HG02642 (cell line): ENCODE results near the gene TRAP1.
"Not testable (repeated sequence)": the region's sequence is repeated elsewhere in the genome, so short reads cannot be mapped to it uniquely, and the experiment has no call there.

Experiments
- ATAC-seq: cut with Tn5 transposase; IDR thresholded peaks from one replicate; pipeline ENCODE4 v1.9.1; 2021; ENCODE audit warnings: mild to moderate bottlenecking; ENCODE audit not compliant: unreplicated experiment, poor library complexity

Gene TRAP1

DNA sequence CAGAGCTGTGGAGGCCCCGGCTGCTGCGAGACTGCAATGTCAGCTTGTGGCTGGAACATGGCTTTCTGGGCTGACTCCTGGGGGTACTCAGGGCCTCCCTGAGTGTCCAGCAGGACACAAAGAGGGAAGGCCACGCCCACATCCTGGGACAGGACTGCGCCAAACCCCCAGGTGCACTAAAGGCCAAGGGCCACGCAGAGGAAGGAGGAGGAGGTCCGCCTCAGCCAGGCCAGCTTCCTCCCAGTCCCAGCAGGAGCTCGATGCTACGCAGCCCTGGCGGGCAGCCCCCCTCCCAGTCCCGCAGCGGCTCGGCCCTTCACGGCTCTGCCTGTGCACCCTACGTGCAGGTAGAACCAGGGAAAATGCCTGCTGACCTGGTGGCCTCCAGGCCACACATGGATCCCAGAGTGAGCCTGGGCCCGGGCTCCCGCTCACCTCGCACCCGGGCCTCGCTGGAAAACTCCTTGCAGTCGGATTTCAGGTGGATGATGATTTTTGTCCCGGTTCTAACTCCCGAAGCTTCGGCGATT, 41.7 kb downstream of the TRAP1 start:
- no peak for ATAC-seq

DNA sequence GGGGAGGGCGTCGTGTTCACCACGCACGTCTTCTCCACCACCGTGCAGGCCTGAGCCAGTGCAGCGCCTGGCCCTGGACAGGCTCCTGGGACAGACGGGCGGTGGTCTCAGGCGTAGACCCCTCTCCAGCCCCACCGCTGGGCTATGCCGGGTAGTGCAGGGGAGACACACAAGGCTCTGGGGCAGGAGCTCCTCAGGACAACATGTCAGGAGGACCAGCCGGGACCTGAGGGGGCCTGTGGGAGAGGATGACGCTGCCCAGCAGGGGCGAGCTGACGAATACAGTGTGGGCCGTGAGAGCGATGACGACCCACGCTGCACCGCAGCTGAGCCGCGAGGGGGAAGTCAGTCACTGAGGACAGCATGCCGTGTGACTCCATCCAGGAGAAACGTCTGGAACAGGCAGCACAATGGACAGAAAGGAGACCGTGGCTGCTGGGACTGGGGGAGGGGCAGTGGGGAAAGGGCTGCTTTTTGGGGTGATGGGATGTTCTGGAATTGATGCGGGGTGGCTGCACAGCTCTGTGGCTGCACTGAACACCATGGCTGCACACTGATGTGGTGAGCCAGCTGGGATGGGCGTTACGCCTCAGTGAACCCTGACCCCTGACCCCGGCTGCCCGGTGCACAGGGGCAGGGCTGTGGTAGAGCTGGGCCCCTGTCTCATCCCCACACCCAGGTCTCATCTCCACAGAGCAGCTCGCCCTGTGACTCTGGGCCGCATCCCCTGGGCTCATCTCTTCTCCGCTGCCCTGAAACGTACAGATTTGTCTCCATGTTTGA, 42.6 kb downstream of the TRAP1 start:
- no peak for ATAC-seq

DNA sequence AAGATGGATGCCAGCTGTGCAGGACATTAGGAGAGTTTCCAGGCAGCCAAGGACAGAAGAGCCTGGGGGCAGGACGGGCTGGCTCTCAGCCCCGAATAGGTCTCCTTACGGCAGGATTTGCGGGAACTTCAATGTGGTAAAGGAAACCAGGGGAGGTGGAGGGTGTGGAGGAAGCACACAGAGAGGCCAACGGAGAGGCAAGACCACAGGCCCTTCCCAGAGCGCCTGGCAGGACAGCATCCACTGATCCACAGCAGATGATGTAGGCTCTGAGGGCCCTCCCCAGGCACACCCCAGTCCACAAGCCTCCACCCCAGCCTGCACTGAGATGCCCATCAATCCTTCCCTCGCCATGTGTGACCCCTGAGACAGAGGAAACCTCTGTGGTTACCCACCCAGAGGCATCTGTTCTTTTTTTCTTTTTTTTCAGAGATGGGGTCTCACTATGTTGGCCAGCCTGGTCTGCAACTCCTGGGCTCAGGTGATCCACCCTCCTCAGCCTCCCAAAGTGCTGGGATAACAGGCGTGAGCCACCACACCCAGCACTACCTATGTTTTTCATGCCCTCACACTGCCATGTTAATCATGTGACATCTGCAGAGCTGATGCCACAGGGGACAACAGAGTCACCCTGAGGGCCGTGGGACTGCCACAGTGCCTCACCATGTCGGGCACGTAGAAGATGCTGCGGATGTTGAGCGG, 43.5 kb downstream of the TRAP1 start:
- no peak for ATAC-seq

DNA sequence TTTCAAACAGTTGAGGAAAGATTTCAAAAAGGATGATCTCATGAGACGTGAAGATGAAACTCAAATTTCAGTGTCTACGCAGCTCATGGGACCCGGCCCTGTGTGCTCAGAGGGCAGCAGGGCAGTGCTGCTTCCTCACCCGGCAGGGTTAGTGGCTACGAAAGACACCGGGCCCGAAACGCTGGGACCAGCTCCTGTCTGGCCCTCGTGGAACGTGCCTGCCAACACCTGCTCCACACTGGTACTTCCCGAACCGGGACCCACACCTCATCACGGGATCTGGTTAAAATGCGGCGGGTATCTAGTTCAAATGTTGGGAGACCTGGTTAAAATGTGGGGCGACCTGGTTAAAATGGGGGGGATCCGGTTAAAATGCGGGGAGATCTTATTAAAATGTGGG, 44.1 kb downstream of the TRAP1 start:
- ATAC-seq: no peak

DNA sequence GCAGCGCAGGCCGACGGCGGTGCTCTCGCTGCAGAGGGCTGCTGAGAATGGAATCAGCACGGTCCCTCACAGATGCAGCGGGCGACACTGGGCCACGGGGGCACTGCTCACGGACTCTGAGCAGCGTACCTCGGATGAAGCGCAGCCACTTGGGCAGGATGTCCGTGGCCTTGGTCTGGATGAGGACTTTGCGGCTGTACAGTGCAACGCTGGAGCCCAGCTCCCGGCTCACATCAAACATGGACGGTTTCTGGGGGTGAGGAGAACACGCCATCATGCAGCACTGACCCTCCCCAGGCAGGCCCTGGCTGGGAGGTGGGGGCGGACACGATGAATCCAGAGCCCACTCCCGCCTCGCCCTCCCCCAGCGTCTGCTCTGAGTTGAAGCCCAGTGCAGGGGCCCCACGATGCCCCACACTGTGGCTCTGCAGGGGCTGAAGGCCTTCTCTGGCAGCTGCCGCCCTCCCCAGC, 44.7 kb downstream of the TRAP1 start:
- ATAC-seq: no peak

DNA sequence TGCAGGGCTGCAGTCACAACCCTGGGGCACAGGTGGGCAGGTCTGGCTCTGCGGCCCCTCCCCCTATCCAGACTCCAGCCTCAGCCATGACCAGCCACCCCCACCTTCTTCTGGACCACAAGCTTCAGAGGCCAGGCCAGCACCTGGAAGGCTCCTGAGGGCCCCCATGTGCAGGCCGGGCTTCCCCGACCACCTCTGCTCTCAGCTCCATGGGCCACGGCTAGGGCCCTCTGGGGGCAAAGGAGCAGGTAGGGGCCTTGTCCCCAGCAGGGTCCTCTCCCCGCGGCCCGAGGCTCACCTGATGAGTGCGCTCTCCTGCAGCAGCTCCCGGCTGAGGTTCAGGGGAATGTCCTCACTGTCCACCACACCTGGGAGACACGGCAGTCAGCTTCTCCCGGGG, 45.9 kb downstream of the TRAP1 start:
- ATAC-seq: no peak

DNA sequence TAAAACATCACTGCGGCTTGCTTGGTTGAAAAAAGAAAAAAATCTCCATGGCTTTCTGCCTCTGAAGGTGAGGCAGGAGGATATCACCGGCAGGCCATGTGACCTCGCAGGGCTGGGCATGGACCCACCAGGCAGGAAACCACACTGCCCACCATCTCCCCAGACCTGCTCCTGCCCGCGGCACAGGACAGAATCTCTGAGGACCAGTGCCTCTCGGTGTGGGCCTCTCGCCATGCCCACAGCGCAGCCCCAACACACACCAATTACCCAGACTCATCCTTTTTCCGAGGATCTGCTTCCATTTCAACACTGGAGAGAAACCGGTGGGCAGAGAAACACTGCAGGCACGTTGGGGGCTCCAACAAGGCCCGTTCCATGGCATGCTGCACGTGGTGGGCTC, 46.6 kb downstream of the TRAP1 start:
- ATAC-seq: no peak

DNA sequence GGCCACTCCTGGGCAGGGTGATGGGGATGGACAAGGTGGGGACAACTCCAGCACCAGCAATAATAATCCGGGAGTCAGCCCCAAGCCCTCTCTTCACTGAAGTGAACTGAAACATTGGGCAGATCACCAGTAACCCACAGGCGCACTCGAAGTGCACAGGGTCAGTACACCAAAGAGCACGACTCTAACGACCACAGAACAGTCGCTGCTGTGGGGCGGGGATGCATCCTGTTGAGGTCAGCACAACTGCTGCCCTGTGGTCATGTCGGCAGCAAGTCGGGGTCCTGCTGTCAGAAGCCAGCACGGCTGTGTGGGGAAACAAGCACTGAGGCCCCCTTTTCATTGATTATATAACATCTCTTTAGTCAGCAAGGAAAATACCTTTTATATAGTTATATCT, 48.2 kb downstream of the TRAP1 start:
- no peak for ATAC-seq

DNA sequence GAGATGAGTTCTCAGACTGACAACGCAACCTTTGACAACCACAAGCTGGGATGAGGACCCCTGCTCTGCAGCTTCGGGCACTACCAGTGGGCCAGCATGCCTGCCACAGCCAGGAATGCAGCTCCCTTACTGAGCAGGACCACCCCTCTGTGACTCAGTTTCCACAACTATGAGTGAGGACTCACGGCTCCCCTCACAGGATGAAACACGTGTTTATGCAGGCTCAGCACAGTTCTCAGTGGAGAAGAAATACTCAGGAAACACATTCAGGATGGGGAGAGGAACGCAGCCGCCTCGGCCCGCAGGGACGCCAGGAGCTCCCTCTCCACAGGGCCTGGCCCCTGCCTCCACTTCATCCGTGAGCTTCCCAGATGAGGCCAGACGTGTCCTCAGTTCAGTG, 48.7 kb downstream of the TRAP1 start:
- ATAC-seq: no peak

DNA sequence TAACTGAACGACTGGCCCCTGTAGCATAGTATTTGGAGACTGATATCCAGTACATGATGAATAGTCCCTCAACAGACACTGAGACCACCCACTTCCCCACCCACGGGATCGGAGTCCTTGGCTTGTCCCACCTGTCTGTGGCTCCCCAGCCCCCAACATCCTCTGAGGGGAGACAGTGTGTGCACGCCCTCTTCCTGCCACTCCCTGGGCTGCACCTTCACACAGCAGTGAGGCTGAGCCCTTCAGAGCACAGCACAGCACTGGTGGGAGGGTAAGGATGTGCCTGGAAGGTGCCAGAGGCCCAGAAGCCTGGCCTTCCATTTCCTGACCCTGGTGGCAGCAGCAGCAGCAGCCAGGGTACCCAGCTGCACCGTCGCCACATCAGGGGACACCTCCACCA, 51.8 kb downstream of the TRAP1 start:
- no peak for ATAC-seq

DNA sequence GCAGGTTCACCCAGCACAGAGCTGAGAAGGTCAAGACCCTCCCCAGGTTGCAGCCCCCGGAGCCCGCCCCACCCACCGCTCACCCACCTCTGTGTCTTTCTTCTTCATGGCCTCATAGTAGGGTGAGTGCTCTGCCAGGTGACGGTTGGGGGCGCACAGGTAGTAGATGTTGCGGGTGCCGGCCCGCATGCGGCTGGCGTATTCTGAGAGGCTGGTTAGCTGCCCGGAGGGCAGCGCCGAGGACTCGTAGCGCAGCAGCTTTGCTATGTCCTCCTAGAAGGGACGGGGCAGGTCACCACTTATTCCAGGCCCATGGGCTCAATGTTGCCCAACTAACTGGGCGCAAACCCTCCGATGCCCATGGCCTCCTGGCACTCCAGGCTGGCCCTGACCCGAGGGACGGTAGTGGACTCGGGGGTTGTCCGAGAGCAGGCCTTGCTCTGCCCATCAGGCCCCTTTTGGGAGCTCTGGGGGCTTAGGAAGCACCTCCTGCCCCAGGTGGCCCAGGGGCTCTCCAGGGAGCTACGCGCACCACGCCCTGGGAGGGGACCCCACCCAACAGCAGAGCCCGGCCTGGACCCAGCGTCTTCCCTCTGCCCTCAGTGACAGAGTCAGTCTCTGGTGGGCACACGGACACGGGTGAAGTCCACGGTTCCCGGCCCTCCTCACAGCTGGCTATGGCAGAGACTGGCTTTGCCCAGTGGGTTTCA, 53.0 kb downstream of the TRAP1 start:
- no peak for ATAC-seq

DNA sequence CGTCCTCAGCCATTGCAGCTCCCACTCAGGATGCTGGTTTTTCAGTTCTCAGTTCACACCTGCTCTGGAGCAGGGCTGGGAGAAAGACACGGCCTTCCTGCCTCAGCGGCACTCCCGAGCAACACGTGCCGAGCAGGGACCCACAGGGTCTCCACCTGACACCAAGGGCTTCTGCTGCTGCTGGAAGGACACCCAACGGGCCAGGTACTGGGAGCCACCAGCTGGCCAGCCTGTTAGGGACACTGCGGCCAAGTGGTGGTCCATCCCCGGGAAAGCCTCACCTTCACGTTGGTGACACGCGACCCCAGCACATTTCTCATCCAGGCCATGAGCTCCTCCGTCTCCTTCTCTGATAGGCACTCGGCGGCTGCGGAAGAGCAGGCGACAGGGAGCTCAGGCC, 54.7 kb downstream of the TRAP1 start:
- ATAC-seq: no peak

DNA sequence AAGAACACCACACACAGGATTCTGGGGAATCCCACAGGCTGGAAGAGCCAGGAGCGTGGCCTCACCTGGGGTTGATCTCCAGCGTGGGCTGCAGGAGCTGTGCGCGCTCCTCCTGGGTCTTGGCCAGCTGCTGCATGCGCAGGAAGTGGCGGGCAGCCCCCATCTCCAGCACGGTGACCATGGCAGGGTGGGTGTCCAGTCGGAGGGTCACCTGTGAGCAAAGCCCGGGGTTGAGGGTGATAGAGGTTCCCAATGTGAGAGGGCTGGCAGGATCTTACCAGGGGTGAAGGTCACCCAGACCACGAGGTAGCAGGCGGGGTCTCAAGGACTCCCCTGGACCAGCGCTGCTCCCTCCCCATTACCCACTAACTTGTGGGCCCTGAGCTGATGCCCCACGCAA, 55.4 kb downstream of the TRAP1 start:
- no peak for ATAC-seq

DNA sequence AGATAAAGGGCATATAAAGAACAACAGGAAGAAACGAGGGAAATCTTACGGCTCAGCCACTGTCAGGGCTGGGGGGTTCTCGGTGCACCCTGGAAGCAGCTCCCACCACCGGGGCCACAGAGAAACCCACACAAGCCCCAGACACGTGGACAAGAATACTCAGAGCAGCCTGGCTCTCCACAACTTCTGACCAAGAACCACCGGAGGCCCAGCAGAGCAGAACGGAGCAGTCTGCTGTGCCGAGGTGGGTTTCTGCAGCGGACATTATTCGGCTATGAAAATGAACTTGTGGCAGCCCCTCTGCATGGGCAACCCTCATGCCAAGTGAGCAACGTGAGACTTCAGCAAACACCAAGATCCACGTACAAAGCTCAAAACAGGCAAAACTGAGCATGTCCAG, 56.0 kb downstream of the TRAP1 start:
- ATAC-seq: no peak

DNA sequence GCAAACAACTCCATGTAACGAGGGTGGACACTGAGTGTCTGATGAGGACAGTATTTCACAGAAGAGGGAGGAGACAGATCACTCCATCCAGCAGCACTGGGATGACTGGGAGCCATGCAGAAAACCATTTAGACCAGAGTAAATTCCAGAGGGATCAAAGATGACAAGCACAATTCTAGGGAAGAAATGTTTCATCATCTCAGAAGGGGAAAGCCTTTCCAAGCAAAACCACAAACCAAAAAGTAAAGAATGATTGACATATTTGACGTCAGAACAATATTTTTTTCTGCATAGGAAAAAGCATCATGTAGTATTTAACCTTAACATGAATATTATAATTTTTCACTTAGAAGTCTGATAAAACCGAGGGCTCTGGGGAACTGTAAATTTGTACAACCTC, 58.1 kb downstream of the TRAP1 start:
- no peak for ATAC-seq

DNA sequence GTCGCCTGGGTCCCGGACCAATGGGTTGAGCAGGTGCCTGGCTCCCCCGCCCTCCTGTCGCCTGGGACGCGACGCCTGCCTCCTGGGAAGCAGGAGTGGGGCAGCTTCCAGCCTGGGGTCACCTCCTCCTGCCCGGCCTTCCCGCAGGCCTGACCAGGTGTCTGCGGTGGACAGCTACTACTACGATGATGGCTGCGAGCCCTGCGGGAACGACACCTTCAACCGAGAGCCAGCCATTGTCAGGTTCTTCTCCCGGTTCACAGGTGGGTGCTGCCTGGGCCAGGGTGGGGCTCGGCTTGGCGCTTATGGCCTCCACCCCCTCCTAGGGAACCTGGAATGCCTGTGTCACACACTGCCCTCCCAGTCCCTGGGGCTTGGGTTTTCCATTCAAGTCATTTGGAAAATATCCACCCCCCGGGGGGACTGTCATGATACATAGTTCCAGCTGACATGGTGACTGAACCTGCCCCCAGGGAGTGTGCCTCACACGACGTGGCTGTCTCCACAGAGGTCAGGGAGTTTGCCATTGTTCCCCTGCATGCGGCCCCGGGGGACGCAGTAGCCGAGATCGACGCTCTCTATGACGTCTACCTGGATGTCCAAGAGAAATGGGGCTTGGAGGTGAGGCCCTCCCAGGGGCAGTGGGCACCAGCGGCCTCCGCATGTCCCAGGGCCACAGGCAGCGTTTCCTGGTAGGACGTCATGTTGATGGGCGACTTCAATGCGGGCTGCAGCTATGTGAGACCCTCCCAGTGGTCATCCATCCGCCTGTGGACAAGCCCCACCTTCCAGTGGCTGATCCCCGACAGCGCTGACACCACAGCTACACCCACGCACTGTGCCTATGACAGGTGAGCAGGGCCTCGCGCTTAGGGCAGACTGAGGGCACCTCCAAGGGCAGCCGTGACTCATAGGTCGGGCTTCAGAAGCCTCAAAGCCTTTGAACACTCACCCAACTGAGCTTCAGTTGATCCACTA, 60.5 kb downstream of the TRAP1 start:
- no peak for ATAC-seq

DNA sequence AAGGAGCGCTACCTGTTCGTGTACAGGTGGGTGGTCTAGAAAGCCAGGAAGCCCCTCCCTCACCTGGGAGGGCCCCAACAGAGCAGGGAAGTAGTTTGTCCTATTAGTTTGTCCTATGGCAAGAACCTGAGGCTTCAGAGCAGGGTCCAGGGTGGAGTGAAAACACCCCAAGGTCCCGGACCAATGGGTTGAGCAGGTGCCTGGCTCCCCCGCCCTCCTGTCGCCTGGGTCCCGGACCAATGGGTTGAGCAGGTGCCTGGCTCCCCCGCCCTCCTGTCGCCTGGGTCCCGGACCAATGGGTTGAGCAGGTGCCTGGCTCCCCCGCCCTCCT, 61.2 kb downstream of the TRAP1 start:
- not testable (repeated sequence) for ATAC-seq

DNA sequence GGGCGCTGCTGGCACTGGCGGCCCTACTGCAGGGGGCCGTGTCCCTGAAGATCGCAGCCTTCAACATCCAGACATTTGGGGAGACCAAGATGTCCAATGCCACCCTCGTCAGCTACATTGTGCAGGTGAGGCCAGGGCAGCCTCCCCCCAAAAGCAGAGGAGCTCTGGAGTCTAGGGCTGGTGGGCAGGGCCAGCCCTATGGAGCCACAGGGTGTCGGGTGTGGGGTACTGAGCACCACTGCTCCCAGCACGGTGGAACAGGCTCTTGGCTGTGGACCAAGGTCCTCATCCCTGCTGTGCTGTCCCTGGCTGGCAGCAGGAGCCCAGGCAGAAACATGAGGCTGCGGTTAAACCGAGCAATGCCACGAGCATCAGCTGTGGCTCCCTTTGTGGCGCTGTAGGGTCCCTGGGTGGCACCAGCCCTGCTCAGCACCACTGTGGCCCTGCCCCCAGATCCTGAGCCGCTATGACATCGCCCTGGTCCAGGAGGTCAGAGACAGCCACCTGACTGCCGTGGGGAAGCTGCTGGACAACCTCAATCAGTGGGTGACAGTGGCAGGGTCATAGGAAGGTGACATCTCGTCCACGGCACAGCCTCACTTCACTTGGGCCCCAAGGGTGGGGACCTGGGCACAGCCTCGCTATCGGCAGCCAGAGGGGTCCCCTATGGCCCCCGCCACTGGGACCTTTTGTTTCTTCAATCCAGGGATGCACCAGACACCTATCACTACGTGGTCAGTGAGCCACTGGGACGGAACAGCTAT, 61.7 kb downstream of the TRAP1 start:
- ATAC-seq: no peak

DNA sequence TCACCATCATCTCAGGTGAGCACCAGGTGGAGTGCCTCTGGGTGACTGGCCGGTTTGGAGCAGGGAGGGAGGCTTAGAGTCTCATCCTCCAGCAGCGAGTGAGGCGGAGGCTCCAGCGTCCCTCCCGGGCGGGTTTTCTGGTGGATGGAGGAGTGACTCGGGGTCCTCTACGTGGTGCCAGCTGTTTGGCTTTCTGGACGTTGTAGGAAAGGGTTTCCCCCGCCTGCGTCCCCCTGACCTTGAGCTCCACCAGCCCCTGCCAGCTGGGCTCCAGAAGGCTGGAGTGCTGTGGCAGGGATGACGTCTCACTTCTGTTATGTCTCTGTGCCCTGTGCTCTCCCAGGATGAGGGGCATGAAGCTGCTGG, 62.3 kb downstream of the TRAP1 start:
- ATAC-seq: no peak
